Pancreas (tissue), 10 donors: ENCODE data around the gene SPOCK1. TPM values are rescaled to one million over a fixed set of nuclear protein-coding genes. Genes with fewer than 3 reads are reported as not detected.

Experiments used
- ATAC-seq, 4 donors: fragments of 200-7000 bp; cut with Tn5 transposase; one replicate each; pipeline versions ENCODE4 v1.8.0 to v1.9.1; 2020; ENCODE audit warnings: mild to moderate bottlenecking in 4 of 4, moderate library complexity in 4 of 4
- DNase-seq, 6 donors: peaks; one replicate each; pipeline ENCODE4 v3.0.0-alpha.2; 2020
- FAIRE-seq: peaks from 2 replicates; lab custom pipeline; 2012; peaks lifted over from hg19 to GRCh38; lab: Jason Lieb, UNC
- H3K27ac ChIP-seq, 4 donors: fragments of 200-600 bp; sonication (generic); 1 replicate in 3 of 4; 2 replicates in 1 of 4; pipeline versions ENCODE4 v1.5.0 to v1.8.0; 2020
- H3K27me3 ChIP-seq, 4 donors: fragments of 200-600 bp; one replicate each; pipeline ENCODE4 v1.8.0; 2021
- H3K36me3 ChIP-seq, 3 donors: fragments of 200-600 bp; sonication (generic) in 1 of 3; one replicate each; pipeline versions ENCODE4 v1.5.0 to v1.8.0; 2020 to 2021
- H3K4me1 ChIP-seq, 3 donors: fragments of 200-600 bp; one replicate each; pipeline ENCODE4 v1.8.0; 2021
- H3K4me3 ChIP-seq, 4 donors: fragments of 200-600 bp; sonication (generic) in 2 of 4; one replicate each; pipeline versions ENCODE4 v1.5.0 to v1.8.0; 2020 to 2021
- H3K9me3 ChIP-seq, 4 donors: fragments of 200-600 bp; one replicate each; pipeline ENCODE4 v1.8.0; 2021
- CTCF ChIP-seq, 4 donors: fragments of 200-600 bp; sonication (generic) in 3 of 4; IDR thresholded peaks; one replicate each; pipeline versions ENCODE4 v1.5.0 to v1.8.0; 2021; ENCODE audit warnings: antibody characterized with exemption in 4 of 4
- WGBS, 2 donors: extraction: QIAGEN DNeasy Blood & Tissue Kit; methylation state at CpG; one replicate each; pipeline ENCODE4 v1.1.7; 2013; 5-methylcytosine and 5-hydroxymethylcytosine counted together
- intact Hi-C, 3 donors: fragments of 100-400 bp; cut with DNase I; formaldehyde crosslinking; loops; one replicate each; pipeline versions ENCODE4 v1.11.1 to v1.14.2; 2022
- polyA plus RNA-seq, 2 donors: library from polyadenylated mRNA; stranded (reverse); fragments of 200-250 nt; gene quantifications; one replicate each; pipeline ENCODE4 v1.2.3, GENCODE V29; 2013
- total RNA-seq, 6 donors: library from RNA; stranded (reverse); fragmentation: NEBNext Ultra II Directional in 4 of 6; extraction: Animal tissue kit (Norgen Biotek cat#: 25700) in 4 of 6; gene quantifications; one replicate each; pipeline versions ENCODE4 v1.2.1 to v1.2.4, GENCODE V29; 2021 to 2023
- donor health status: healthy with polysubstance abuse.
- donor health status: DM: no; HTN: no; CAD: no; lungs with moderate emphysema.
- donor health status: DM: no; HTN: no; CAD: no.
- donor health status: control.
- donor health status: control.
- donor health status: Bipolar disorder and iron deficiency.
- donor health status: DM: yes; HTN: yes; CAD: no.
- donor health status: DM: no; HTN: no; CAD: no.
- donor health status: DM: no; HTN: no; CAD: no.
- donor health status: DM: yes; HTN: yes; CAD: no.

SPOCK1 gene
- total and polyA plus RNA-seq, 8 donors, result 1.7 to 16.5 (median 5.3) TPM

DNA sequence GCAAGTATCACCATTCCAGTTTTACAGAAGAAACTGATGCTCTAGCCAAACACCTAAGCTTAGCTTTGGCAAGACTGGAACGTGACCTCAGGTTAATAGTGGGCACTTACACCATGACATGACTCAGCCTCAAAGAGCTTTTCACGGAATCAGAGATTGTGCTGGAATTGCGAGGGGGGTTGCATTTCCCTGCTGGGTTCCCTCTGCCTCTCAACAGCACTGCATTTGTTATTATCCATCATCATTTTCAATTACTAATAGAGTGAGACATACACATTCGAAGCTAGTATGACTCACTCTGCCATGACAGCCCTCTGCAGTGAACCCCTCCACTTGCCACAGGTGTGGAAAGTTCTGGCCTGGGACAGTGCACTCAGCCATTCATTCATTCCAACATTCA is 8.0 kb downstream of the SPOCK1 start:
- Histone ChIP-seq H3K4me3 (no peak overlapping the region), H3K4me1 (no peaks in the 10 kb centered on the region), H3K36me3 (no peaks in the 10 kb centered on the region), H3K27ac (no peak overlapping the region), H3K9me3 (no peaks in the 10 kb centered on the region), H3K27me3 (no peaks in the 10 kb centered on the region)
- TF ChIP-seq CTCF (IDR thresholded peaks at IDR 0.05), result no peak
- DNase-seq (no peak), ATAC-seq (no peak), FAIRE-seq (no peak)
- WGBS, 2 donors, result 75 to 81% methylated on average over 4 of the region's 4 CpGs
- intact Hi-C loops, result loop anchor here in 1 of 3 donors (10.0 kb wide), 2 partner anchors 136 to 696 kb away; no protein-coding TSS in a partner anchor

GRCh38 chr5:137490591-137490990 is 8.5 kb downstream of the SPOCK1 start:
- Histone ChIP-seq H3K27me3 (no peaks in the 10 kb centered on the region), H3K27ac (no peak overlapping the region), H3K4me3 (no peak overlapping the region), H3K36me3 (no peaks in the 10 kb centered on the region), H3K4me1 (no peaks in the 10 kb centered on the region), H3K9me3 (no peaks in the 10 kb centered on the region)
- ATAC-seq (no peak), FAIRE-seq (no peak), DNase-seq (no peak)
- intact Hi-C loops, result loop anchor here in 1 of 3 donors (10.0 kb wide), 2 partner anchors 136 to 696 kb away; no protein-coding TSS in a partner anchor
- no peak for TF ChIP-seq CTCF (IDR thresholded peaks at IDR 0.05)
- 81 to 88% methylated on average over 3 of the region's 3 CpGs for WGBS, 2 donors

GRCh38 chr5:137488974-137489373 is 10.2 kb downstream of the SPOCK1 start:
- H3K4me1 ChIP-seq, result no peaks in the 10 kb centered on the region
- H3K27me3 ChIP-seq, result no peaks in the 10 kb centered on the region
- no peaks in the 10 kb centered on the region for H3K9me3 ChIP-seq
- no peak for ATAC-seq
- H3K36me3 ChIP-seq, result no peaks in the 10 kb centered on the region
- no peak overlapping the region for H3K27ac ChIP-seq
- FAIRE-seq, result no peak
- H3K4me3 ChIP-seq, result no peak overlapping the region
- no peak for DNase-seq
- intact Hi-C loops, result no loop called here
- WGBS, 2 donors, result 88 to 91% methylated on average over 2 of the region's 2 CpGs
- no peak for TF ChIP-seq CTCF (IDR thresholded peaks at IDR 0.05)

GRCh38 chr5:137488516-137488915 is 10.6 kb downstream of the SPOCK1 start:
- no peaks in the 10 kb centered on the region for H3K4me1 ChIP-seq
- DNase-seq, result no peak
- no peaks in the 10 kb centered on the region for H3K36me3 ChIP-seq
- ATAC-seq, result no peak
- no peaks in the 10 kb centered on the region for H3K9me3 ChIP-seq
- no peak for TF ChIP-seq CTCF (IDR thresholded peaks at IDR 0.05)
- no peaks in the 10 kb centered on the region for H3K27me3 ChIP-seq
- no peak overlapping the region for H3K4me3 ChIP-seq
- H3K27ac ChIP-seq, result no peak overlapping the region
- intact Hi-C loops, result no loop called here
- FAIRE-seq, result no peak
- 87 to 90% methylated on average over 10 of the region's 10 CpGs for WGBS, 2 donors

DNA sequence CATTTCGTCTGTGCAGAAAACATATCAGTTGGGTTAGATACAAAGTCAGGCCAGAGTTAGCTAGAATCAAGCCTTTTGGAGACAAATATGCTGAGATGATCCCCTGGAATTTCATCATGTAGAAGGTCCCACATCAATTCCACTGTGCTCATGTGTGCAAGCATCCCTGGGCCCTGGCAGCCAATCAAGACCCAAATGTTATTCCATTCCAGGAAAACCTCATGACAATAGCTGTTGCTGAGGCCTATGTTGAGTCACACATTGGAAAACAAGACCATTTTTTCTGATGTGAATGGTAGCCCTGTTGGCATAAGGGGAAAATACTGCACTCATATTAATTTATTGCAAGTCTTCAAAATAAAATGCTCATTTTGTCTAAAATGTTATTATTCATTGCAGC is 11.5 kb downstream of the SPOCK1 start:
- intact Hi-C loops, result no loop called here

More for the DNA sequence above, 11.5 kb downstream of the SPOCK1 start:
- Histone ChIP-seq H3K9me3 (no peaks in the 10 kb centered on the region), H3K4me3 (no peak overlapping the region), H3K27ac (no peak overlapping the region), H3K4me1 (no peaks in the 10 kb centered on the region), H3K27me3 (no peaks in the 10 kb centered on the region), H3K36me3 (no peaks in the 10 kb centered on the region)
- no peak for FAIRE-seq
- ATAC-seq, result no peak
- no peak for TF ChIP-seq CTCF (IDR thresholded peaks at IDR 0.05)
- DNase-seq, result no peak
- WGBS, 2 donors, result 89 to 100% methylated on average over 1 of the region's 1 CpG
